CD4-positive, alpha-beta T cell treated with Interleukin-15 for 4 hours (primary cell): Measurements from ENCODE around the gene DLG2.
"Not testable (repeated sequence)": the region's sequence is repeated elsewhere in the genome, so short reads cannot be mapped to it uniquely, and the experiment has no call there.

Experiments
- DNase-seq: peaks from one replicate; pipeline ENCODE4 v3.0.0-alpha.2; 2020; ENCODE audit warnings: low spot score

The DLG2 gene

DNA sequence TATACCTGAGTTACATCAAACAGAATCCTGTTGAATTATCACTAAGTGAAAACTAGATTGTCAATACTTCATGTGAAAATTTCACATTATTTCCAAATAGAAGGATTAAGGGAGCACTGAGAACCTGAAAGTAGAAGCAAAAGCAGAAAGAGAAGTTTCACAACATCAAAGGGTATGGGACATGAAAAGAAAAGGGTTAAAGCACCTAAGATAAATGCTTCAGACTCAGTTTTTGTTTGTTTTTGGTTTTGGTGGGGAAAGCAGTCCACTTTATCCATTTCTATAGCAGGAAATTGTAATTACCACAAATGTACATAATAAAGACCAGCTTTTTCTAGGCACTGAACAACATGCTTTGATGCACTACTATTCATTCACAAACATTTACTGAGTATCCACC is 1271.2 kb downstream of the DLG2 start:
- DNase-seq, result no peak

DNA sequence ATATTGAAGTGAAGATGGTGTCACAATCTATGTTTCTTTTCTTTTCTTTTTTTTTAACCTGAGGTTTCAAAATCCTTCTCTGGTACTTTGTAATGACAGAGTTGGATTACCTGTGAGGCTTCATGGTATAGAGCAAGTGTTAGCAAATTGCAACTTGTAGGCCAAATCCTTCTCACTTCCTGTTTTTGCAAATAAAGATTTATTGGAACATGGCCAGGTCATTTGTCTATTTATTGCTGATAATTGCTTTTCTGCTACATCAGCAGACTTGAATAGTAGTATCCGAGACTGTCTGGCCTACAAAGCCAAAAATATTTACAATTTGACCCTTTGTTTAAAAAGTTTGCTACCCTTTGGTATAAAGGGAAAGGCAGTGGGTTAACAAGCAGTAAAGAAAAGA is 1281.5 kb downstream of the DLG2 start:
- no peak for DNase-seq

DNA sequence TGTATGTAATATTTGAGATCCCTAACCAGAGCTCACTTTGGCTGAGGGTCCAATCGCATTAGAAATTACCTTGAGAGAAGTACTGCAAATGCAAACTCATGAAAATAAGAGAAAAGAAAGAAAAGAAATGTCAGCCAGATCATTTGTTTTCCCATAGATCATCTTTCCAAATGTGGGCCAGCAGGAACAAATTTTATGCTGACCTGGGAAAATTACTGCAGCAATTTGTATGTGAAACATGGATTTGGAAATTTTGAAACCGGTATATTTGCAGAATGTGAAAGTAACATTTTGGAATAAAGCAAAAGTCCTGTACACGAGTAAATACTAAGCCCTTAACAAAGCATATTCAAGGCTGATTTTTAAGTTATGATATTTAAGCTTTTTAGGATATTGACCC is 1282.1 kb downstream of the DLG2 start:
- no peak for DNase-seq

GRCh38 chr11:84339796-84340195 is 1287.3 kb downstream of the DLG2 start:
- DNase-seq, result no peak

DNA sequence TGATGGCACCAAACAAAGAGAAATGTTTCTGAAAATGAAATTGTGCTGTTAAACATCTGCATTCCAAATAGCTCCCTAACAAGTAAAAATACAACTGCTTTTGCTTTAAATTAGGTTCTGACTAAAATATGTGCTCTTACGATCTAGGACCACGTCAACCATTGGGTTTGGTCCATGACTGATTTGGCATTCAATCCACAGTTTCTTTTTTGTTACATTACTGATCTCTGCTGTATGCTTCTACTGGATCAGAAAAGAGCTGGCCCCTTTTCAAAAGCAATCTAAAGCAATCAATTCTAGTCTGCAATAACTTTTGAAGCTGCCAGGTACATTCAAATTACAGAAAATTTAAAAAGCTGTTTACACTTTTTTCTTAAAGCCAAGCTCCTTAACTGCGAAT is 1293.9 kb downstream of the DLG2 start:
- DNase-seq, result no peak

DNA sequence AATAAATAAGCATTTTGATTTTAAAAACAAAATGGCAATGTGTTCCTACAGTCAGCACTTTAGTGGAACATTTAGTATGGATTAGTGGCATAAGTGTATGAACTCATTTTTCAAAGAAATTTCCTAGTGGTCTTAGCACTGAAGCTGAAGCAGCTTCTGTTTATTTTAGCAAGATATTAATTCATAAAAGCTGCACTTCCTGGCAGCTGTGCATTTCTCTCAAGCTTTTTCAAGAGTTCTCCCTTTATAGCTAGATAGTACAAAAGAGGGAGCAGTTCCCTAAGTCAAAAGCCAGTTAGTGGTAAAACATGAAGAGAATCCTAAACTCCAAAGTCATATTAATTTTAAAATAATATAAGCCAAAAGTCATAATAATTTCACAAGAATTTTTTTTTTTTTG is 1304.9 kb downstream of the DLG2 start:
- DNase-seq, result no peak

- DNase-seq, result no peak
Measured at GRCh38 chr11:84319863-84320262, 1307.3 kb downstream of the DLG2 start.

DNA sequence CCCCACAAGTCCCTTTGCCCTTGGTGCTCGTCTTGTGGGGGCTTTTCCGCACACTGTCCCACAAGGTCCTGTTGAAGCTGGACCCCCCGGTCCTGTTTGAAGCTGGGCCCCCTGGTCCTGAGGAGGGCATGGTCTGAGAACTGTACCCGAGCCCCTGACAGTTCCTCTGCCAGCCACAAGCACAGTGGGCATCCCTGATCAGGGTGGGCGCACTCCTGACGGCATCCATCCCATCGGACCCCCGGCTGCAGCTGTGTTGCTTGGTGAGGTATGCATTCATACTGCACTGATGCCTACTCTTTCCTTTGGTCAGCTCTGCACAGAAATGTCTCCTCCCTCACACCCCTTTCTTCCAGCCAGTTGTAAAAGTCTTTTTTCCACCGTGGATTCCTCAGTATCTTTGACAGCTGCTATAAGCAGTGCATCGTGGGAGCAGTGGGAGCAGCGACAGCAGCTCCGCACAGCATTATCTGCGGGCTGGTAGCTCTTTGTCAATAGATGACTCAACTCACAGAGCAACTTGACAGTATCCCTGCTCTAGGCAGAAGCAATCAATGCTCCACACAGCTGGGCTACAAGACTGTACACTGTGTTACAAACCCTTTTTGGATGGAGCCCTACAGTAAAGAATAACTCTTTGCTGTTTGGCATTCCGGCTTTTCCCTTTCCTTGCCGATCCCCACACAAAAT is 1310.1 kb downstream of the DLG2 start:
- DNase-seq, result no peak

DNA sequence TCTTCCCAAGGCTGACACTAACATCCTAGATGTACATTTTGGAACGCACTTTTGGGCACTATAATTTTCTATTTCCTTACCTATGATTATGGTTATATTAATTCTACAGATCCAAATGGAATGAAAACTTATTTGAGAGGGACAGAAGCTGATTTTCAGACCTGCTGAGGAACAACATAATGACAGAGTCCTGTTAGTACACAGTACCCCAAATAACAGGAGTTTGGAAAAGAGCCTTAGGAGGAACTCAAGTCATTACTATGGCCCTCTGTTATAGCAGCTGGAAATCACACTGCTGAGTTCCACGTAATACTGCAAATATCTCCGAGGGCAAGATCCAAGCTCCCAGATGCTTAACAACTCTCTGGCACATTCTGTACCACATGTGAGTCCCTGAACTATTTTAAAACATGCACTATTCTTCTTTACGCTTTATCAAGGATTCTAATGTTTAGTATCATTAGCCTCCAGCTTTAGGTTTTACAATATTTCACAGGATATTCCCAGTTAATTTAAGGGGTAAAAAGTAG is 1313.2 kb downstream of the DLG2 start:
- DNase-seq, result no peak

DNA sequence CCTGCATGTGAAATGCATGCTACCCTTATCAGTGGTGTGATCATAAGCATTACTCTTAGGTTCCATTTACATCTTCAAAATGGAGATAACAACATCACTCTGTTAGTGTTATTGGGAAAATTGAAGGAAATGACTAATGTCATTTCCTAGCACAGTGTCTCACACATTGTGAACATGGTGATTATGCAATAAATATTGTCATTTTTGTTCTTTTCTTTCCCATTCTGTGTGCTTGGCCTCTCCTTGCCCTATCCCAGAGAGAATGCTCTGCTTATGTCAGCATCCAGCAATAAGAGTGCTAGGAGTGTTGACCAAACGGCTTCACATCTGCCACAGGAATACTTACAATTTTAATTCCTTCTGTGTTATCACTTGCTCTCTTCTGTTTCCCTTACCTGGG is 1316.9 kb downstream of the DLG2 start:
- DNase-seq, result no peak

DNA sequence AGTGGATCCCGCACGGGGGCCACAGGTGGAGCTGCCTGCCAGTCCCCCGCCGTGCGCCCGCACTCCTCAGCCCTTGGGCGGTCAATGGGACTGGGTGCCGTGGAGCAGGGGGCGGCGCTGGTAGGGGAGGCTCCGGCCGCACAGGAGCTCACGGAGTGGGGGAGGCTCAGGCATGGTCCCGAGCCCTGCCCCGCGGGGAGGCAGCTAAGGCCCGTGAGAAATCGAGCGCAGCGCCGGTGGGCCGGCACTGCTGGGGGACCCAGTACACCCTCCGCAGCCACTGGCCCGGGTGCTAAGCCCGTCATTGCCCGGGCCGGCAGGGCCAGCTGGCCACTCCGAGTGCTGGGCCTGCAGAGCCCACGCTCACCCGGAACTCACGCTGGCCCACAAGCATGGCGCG is 1318.7 kb downstream of the DLG2 start:
- DNase-seq, result not testable (repeated sequence)

GRCh38 chr11:84300092-84300491 is 1327.1 kb downstream of the DLG2 start:
- no peak for DNase-seq

DNA sequence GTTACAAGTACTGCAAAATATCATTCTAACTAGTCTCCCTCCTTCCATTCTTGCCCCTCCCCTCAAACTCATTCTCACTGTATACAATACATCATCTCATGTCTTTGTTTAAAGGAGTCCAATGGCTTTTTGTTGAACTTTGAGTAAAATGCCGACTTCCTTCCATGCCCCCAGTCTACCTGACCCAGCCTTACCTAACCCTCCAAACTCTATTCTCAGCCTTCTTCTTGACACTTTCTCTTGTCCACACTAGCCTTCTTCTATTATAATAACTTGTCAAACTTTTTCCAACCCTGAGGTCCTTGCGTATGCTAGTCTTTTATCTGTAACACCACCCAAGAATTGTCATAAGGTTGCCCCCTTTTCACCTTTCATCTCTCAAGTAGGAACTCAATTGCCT is 1329.6 kb downstream of the DLG2 start:
- DNase-seq, result no peak

DNA sequence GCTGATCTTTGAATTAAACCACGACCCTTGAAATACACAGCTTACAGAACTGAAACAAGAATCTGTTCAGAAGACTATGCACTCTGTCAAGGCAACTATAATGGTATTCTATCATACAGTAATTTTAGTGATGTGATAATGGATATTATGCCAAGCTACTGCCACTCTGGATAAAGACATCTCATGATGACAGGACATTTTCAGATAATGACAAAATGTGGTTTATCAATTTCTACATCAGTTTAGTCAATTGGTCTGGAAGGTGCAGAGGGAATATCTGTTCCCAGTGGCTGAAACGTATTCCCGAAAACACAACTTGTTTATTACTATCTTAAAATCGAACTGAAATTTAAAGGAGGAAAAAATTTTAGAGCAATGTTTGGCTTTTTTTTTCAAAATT is 1331.3 kb downstream of the DLG2 start:
- no peak for DNase-seq

- DNase-seq, result no peak
Measured at GRCh38 chr11:84292955-84293354, 1334.2 kb downstream of the DLG2 start.

GRCh38 chr11:84292006-84292405 is 1335.1 kb downstream of the DLG2 start:
- no peak for DNase-seq

- no peak for DNase-seq
Measured at GRCh38 chr11:84290647-84291046, 1336.5 kb downstream of the DLG2 start.

DNA sequence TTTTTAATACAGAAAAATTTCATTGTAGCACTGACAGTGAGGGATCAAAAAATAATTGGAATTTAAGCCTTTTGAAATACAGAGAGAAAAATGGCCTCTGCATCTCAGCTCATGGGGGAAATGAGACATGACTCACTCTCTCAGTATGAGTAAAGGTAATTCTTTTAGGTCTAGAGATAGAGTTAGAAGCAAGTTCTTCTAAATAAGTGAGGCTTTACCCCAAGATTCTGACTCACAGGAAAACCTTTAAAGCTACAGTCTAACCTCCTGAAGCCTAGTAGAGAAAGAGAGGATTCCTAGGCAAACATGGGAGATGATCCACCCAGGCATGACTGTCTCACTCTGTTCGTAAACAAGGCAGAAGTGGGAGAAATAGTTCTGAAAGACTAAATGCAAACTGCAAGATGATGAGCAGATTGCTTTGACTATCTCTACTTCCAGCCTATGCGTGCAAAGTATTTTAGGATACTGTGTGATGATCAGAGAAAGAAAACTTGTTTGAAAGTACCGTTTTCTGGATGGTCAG is 1337.7 kb downstream of the DLG2 start:
- no peak for DNase-seq

GRCh38 chr11:84273541-84273940 is 1353.6 kb downstream of the DLG2 start:
- DNase-seq, result no peak

GRCh38 chr11:84270466-84270865 is 1356.7 kb downstream of the DLG2 start:
- no peak for DNase-seq

DNA sequence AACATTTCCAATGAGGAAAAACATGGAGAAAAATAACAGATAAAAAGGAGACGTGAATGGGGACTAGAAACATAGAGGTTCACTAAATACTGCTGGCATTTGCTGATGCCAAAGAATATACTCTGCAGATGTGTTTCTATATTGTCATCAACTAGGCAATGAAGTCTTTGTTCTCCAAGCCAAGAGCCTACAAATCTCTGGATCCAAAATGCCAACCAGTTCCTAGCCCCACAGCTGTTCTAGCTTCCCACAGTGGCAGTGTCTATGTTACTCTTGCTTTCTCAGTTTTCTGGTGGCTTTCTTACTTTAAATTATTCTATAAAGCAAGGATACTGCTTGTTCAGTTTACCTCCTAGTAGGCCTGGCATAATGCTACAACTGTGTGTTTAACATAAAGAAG is 1363.1 kb downstream of the DLG2 start:
- no peak for DNase-seq

DNA sequence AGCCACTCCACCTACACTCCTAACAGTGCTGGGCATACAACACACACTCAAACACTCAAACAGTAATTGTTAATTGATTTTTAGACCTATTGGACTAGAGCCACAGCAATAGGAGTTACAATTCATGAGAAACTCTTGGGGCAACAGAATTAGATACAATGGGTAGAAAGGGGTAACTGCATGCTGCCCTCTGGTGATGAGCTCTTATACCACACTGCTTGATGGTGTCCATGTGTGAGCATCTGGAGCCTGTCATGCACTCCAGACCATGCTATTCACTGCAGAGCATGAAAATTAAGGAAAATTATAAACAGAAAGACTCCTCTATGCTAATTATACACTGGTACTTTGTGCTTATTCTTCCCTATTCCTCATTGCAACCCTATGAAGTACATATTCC is 1365.4 kb downstream of the DLG2 start:
- DNase-seq, result no peak

DNA sequence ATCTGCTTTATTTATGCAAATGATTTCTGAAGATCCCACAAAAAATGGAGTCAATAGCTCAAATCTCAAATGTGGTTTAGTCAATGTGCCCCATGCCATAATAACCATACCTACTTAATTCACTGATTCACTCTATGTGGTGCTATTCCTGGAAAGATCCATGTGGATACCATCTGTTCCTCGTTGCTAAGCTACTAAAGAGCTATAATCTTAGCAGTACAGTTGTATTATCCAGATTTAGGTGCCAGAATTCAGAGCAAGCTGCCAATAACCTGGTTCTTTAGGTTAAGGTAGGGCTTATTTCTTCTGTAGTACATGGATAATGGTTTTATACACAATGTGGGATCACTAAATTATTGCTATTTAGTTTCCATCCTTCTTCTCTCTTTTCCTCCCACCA is 1366.3 kb downstream of the DLG2 start:
- no peak for DNase-seq

GRCh38 chr11:84256618-84257017 is 1370.5 kb downstream of the DLG2 start:
- no peak for DNase-seq
